Upper lobe of left lung (tissue), 4 donors: Measurements from ENCODE around the gene FBXL5.

Experiments
- CTCF ChIP-seq, 6 experiments: fragments of 450-650 bp in 4 of 6; fragments of 200-600 bp in 2 of 6; sonication (generic) in 2 of 6; IDR thresholded peaks; one replicate each; pipeline ENCODE4 v1.5.1; 2016 to 2019; ENCODE audit warnings: antibody characterized with exemption in 6 of 6
- EP300 ChIP-seq, 4 donors: sonication (generic); formaldehyde crosslinking; IDR thresholded peaks; one replicate each; pipeline ENCODE4 v1.5.1; 2017; ENCODE audit warnings: antibody characterized with exemption in 4 of 4, control low read depth in 2 of 4
- POLR2AphosphoS5 ChIP-seq, 2 donors: sonication (generic); formaldehyde crosslinking; IDR thresholded peaks; one replicate each; pipeline ENCODE4 v1.5.1; 2017; ENCODE audit warnings: antibody characterized with exemption in 2 of 2

- no peak for TF ChIP-seq CTCF (IDR thresholded peaks at IDR 0.05)
- no peak for TF ChIP-seq POLR2AphosphoS5 (IDR thresholded peaks at IDR 0.05)
- TF ChIP-seq EP300 (IDR thresholded peaks at IDR 0.05), result no peak
These were observed 53.3 kb downstream of the FBXL5 start for GRCh38 chr4:15601862-15602261.
